Tibial nerve (tissue), 4 donors: ENCODE results near the gene DZIP1L. TPM values are rescaled to one million over a fixed set of nuclear protein-coding genes. Genes with fewer than 3 reads are reported as not detected.
"Not testable (repeated sequence)": the region's sequence is repeated elsewhere in the genome, so short reads cannot be mapped to it uniquely, and the experiment has no call there.

Source experiments
- DNase-seq, 2 donors: peaks; one replicate each; pipeline ENCODE4 v3.0.0-alpha.2; 2019; ENCODE audit warnings: low spot score in 2 of 2
- H3K27ac ChIP-seq, 4 donors: fragments of 200-600 bp; sonication (generic) in 3 of 4; one replicate each; pipeline ENCODE4 v1.5.1; 2017 to 2019; ENCODE audit warnings: mild to moderate bottlenecking in 1 of 4
- H3K27me3 ChIP-seq, 2 donors: fragments of 200-600 bp; sonication (generic) in 1 of 2; one replicate each; pipeline versions ENCODE4 v1.5.1 to v1.6.0; 2017 to 2019
- H3K36me3 ChIP-seq, 3 donors: fragments of 200-600 bp; sonication (generic); one replicate each; pipeline ENCODE4 v1.5.1; 2018 to 2019
- H3K4me1 ChIP-seq, 4 donors: fragments of 200-600 bp; sonication (generic) in 3 of 4; one replicate each; pipeline ENCODE4 v1.5.1; 2017 to 2019
- H3K4me3 ChIP-seq, 4 donors: fragments of 200-600 bp; sonication (generic) in 3 of 4; one replicate each; pipeline ENCODE4 v1.5.1; 2017 to 2019; ENCODE audit warnings: mild to moderate bottlenecking in 1 of 4, moderate library complexity in 1 of 4
- H3K9me3 ChIP-seq, 4 donors: fragments of 200-600 bp; sonication (generic) in 3 of 4; one replicate each; pipeline ENCODE4 v1.5.1; 2017 to 2019
- EP300 ChIP-seq, 2 donors: sonication (generic); formaldehyde crosslinking; IDR thresholded peaks; one replicate each; pipeline ENCODE4 v1.6.1; 2017; ENCODE audit warnings: antibody characterized with exemption in 2 of 2, mild to moderate bottlenecking in 1 of 2
- POLR2A ChIP-seq, 2 donors: fragments of 450-650 bp; IDR thresholded peaks; one replicate each; pipeline ENCODE4 v1.6.1; 2017; ENCODE audit warnings: antibody characterized with exemption in 2 of 2, mild to moderate bottlenecking in 2 of 2, moderate library complexity in 2 of 2
- WGBS, 2 donors: methylation state at CpG; one replicate each; pipeline ENCODE4 v1.1.5; 2018; 5-methylcytosine and 5-hydroxymethylcytosine counted together
- total RNA-seq, 4 donors: library from RNA; depleted of rRNA; stranded (reverse); fragments of >200 nt; gene quantifications; one replicate each; pipeline ENCODE4 v1.1.0, GENCODE V29; 2016
- TF ChIP-seq, protein P1 (sequence below), 5 experiments: fragments of 200-600 bp in 3 of 5; fragments of 450-650 bp in 2 of 5; sonication (generic) in 3 of 5; IDR thresholded peaks; one replicate each; pipeline ENCODE4 v1.5.1; 2016 to 2019; ENCODE audit warnings: antibody characterized with exemption in 5 of 5, mild to moderate bottlenecking in 3 of 5, moderate library complexity in 2 of 5

Gene DZIP1L
- total RNA-seq, 4 donors from 2014 or later: 40.2 to 64.5 (median 42.8) TPM

DNA sequence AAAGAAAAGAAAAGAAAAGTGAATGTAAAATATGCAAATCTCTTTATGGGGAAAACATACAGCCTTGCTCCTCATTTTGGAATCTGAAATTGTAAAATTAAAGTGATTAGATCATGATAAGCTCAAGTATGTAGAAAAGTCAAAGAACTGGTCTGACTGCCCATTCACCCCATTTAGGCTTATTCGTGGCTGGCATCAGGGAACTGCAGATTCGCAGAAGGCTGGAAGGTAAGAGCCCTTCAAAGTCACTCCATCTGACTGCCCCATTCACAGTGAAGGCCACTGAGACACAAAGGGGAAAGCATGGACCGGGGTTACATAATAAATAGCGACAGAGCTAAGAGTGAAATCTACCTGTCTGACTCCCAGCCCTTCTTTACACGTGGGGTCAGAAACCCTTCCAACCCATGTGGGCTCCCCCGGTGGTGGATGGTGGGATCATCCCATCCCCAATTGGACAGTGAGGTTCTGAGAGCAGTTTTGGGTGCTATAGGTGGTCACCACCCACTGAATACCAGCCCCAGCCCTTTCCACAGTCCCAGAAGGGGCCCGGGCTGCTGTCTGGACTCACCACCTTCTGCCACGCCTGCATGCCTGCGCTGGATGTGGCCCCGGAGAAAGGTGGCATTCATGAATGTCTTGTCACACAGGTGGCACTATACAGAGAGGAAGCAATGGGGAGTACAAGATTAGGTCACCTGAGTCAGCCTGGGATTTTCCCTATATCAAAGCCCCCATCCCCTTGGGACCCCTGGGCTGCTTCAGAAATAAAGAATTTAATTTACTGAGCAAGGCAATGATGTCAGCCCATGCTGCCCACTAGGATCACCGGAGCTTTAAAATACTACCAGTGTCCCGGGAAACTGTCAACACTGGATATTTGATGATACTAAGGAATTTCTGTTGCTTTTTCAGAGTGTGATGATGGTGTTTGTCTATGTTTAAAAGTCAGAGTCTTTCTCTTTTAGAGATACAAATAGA lies 17.9 kb downstream of the DZIP1L start:
- WGBS, 2 donors: 86% methylated on average over 12 of the region's 12 CpGs
- Histone ChIP-seq H3K36me3 (peaks cover 0 to 80% (median 0%) of the 10 kb centered on the region in 3 donors), H3K27me3 (no peaks in the 10 kb centered on the region), H3K27ac (no peak overlapping the region), H3K4me3 (no peak overlapping the region), H3K9me3 (no peaks in the 10 kb centered on the region), H3K4me1 (no peaks in the 10 kb centered on the region)
- TF ChIP-seq POLR2A (IDR thresholded peaks at IDR 0.05): no peak
- no peak for TF ChIP-seq EP300 (IDR thresholded peaks at IDR 0.05)
- TF ChIP-seq, protein P1, sequence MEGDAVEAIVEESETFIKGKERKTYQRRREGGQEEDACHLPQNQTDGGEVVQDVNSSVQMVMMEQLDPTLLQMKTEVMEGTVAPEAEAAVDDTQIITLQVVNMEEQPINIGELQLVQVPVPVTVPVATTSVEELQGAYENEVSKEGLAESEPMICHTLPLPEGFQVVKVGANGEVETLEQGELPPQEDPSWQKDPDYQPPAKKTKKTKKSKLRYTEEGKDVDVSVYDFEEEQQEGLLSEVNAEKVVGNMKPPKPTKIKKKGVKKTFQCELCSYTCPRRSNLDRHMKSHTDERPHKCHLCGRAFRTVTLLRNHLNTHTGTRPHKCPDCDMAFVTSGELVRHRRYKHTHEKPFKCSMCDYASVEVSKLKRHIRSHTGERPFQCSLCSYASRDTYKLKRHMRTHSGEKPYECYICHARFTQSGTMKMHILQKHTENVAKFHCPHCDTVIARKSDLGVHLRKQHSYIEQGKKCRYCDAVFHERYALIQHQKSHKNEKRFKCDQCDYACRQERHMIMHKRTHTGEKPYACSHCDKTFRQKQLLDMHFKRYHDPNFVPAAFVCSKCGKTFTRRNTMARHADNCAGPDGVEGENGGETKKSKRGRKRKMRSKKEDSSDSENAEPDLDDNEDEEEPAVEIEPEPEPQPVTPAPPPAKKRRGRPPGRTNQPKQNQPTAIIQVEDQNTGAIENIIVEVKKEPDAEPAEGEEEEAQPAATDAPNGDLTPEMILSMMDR (IDR thresholded peaks at IDR 0.05): peak in 1 of 5 experiments; percentile 10
- no peak for DNase-seq

DNA sequence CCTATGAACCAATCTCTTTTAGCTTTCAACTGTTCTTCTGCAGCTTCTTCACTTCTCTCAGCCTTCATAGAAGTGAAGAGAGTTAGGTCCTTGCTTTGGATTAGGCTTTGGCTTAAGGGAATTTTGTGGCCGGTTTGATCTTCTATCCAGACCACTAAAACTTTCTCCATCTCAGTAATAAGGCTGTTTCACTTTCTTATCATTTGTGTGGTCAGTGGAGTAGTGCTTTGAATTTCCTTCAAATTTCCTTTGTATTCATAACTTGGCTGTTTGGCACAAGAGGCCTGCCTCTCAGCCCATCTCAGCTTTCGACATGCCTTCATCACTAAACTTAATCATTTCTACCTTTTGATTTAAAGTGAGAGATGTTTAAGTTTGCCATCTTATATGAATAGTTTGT lies 21.7 kb downstream of the DZIP1L start:
- Histone ChIP-seq H3K4me3 (no peak overlapping the region), H3K27me3 (no peaks in the 10 kb centered on the region), H3K27ac (no peak overlapping the region), H3K4me1 (no peaks in the 10 kb centered on the region), H3K9me3 (no peaks in the 10 kb centered on the region), H3K36me3 (peaks cover 0 to 74% (median 2%) of the 10 kb centered on the region in 3 donors)
- TF ChIP-seq EP300 (IDR thresholded peaks at IDR 0.05): no peak
- TF ChIP-seq, protein P1 (IDR thresholded peaks at IDR 0.05): no peak
- TF ChIP-seq POLR2A (IDR thresholded peaks at IDR 0.05): no peak
- WGBS, 2 donors: 47 to 50% methylated on average over 2 of the region's 2 CpGs
- no peak for DNase-seq

DNA sequence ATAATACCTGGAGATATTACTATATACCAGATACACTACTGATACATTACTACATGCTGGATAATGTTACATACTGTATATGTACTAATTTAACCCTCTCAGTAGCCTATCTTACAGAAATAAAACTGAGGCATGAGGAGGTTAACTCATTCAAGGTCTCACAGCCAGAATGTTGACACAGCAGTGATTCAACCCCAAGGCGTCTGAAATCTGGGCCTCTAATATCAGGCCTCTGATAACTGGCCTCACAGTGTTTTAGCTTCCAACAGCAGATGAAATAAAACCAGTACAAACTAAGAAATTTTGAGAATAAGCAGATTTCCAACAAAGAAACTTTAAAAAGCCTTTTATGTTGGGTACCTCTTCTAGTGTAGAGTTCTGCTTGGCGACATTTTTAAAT lies 23.4 kb downstream of the DZIP1L start:
- no peaks in the 10 kb centered on the region for H3K27me3 ChIP-seq
- H3K9me3 ChIP-seq: no peaks in the 10 kb centered on the region
- no peak for TF ChIP-seq EP300 (IDR thresholded peaks at IDR 0.05)
- TF ChIP-seq POLR2A (IDR thresholded peaks at IDR 0.05): no peak
- TF ChIP-seq, protein P1 (IDR thresholded peaks at IDR 0.05): no peak
- 70 to 82% methylated on average over 2 of the region's 2 CpGs for WGBS, 2 donors
- no peak overlapping the region for H3K4me3 ChIP-seq
- H3K36me3 ChIP-seq: peaks cover 0 to 81% (median 3%) of the 10 kb centered on the region in 3 donors
- H3K4me1 ChIP-seq: no peaks in the 10 kb centered on the region
- H3K27ac ChIP-seq: no peak overlapping the region
- DNase-seq: no peak

DNA sequence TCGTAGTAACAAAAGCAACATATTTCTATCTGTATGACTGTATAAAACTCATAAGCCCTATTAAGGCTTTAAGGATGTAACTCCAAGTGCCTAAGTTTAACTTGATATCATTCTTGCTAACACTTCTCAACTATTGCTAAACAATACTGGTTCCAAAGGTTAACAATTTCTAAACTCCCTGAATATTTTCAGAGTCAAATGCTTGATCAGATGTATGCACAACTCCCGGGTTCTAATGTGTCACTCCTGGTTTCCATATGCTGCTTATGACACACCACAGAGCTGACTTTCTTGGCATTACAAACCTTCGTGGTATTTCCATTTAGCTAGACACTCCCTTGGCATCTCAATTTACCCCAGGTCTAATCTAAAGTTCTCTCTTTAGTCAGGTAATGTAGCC lies 26.3 kb downstream of the DZIP1L start:
- 91 to 93% methylated on average over 3 of the region's 3 CpGs for WGBS, 2 donors
- Histone ChIP-seq H3K27me3 (no peaks in the 10 kb centered on the region), H3K4me1 (no peaks in the 10 kb centered on the region), H3K36me3 (peaks cover 0 to 79% (median 3%) of the 10 kb centered on the region in 3 donors), H3K9me3 (no peaks in the 10 kb centered on the region), H3K4me3 (no peak overlapping the region), H3K27ac (no peak overlapping the region)
- no peak for DNase-seq
- no peak for TF ChIP-seq EP300 (IDR thresholded peaks at IDR 0.05)
- TF ChIP-seq, protein P1 (IDR thresholded peaks at IDR 0.05): no peak
- no peak for TF ChIP-seq POLR2A (IDR thresholded peaks at IDR 0.05)

DNA sequence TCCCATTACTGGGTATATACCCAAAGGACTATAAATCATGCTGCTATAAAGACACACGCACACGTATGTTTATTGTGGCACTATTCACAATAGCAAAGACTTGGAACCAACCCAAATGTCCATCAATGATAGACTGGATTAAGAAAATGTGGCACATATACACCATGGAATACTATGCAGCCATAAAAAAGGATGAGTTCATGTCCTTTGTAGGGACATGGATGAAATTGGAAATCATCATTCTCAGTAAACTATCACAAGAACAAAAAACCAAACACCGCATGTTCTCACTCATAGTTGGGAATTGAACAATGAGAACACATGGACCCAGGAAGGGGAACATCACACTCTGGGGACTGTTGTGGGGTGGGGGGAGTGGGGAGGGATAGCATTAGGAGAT lies 29.7 kb downstream of the DZIP1L start:
- 92 to 100% methylated on average over 1 of the region's 3 CpGs for WGBS, 2 donors
- not testable (repeated sequence) for H3K4me1 ChIP-seq, H3K27ac ChIP-seq, H3K9me3 ChIP-seq, H3K4me3 ChIP-seq, DNase-seq, H3K27me3 ChIP-seq
- peaks cover 0 to 78% (median 3%) of the 10 kb centered on the region in 3 donors for H3K36me3 ChIP-seq
